Measurements from ENCODE around the gene LMNB1.

Gene LMNB1

DNA sequence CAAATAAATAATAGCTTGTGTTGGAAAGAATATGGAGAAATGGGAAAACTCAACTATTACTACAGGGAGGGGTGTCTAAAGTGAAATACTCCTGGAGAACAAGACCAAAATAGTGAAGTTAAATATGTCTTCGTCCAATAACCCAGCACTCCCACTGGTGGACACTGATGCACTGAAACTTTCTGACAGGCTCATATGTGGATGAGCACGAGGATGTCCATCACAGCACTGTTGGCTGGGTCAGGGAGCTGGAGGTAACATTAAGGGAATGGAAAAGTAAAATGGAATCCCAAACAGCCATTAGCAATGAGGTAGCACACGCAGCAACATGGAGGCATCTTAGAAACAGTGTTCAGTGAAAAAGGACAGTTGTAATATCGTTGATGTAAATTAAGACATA, 86.5 kb downstream of the LMNB1 start:
- DNase-seq: no peak

DNA sequence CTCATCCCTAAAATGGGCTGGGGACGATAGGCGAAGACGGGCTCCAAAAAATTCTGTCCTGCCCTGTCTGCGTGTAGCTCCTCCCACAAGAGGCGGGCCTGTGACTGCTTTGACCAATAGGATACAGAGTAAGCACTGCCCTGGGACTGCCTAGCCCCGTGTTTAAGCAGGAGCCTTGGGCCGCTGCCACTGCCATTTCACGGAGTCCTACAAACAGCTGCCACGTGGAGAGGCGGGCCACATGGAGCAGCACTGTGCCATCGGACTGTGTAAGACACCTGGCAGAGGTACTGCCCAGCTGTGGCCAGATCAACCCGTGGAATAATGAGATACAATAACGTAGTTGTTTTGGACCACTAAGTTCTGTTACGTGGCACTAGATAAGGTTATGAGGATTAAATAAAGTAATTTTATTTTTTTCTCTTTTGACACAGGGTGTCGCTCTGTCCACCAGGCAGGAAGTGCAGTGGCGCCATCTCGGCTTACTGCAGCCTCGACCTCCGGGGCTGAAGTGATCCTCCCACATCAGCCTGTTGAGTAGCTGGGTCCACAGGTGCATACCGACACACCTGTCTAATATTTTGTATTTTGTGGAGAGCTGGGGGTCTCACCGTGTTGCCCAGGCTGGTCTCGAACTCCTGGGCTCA, 87.2 kb downstream of the LMNB1 start:
- no peak for DNase-seq

DNA sequence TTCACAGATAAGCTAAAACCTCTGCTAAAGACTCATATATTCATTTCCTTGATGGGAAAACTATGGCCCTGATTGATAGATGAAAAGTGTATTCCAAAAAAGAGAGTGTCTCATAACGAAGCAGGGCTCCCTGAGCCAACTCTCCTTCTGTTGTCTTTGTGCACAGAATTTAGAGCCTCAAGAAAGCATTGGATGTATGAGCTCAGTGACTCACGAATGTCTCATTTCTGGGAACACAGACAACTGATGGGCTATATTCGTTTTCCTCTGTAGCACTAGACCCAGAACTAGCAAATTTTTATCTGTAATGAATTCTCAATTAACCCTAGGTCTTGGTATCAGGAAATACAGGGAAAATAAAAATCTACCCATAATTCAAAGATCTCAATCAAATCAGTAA, 88.4 kb downstream of the LMNB1 start:
- peak; percentile 17 for DNase-seq

DNA sequence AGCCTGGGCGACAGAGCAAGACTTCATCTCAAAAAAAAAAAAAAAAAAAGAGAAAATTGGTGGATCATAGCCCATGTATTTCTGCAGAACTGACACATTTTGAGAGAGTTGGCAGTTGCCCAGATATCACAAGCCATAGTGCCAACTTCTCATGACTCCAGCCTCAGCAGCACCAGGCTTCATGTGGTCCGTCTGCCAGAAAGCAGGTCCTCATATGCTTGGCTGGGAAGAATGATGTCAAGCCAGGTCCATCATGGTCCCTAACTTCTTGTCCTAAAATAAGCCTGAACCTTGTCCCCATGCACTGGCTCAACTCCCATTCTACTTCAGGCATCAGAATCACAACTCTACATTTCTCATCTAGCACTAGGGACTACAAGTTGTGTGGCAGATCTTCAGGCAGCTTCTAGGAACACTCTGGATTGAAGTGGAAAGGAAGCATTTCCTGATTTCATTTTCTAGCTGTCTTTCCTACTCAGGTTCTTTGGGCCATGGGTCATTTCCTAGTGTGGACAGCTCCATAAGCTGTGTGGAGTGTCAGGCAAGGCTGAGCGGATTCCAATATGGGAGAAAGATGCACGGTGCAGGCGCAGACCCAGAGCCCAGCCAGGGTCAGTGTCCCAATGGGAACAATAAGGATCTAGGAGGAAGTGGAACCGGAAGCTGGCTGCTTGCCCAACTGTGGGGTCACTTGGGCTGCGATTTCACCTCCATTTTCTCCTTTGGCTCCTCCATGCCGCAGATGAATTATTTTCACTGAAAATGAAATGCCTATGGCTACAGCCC, 90.1 kb downstream of the LMNB1 start:
- no peak for DNase-seq

DNA sequence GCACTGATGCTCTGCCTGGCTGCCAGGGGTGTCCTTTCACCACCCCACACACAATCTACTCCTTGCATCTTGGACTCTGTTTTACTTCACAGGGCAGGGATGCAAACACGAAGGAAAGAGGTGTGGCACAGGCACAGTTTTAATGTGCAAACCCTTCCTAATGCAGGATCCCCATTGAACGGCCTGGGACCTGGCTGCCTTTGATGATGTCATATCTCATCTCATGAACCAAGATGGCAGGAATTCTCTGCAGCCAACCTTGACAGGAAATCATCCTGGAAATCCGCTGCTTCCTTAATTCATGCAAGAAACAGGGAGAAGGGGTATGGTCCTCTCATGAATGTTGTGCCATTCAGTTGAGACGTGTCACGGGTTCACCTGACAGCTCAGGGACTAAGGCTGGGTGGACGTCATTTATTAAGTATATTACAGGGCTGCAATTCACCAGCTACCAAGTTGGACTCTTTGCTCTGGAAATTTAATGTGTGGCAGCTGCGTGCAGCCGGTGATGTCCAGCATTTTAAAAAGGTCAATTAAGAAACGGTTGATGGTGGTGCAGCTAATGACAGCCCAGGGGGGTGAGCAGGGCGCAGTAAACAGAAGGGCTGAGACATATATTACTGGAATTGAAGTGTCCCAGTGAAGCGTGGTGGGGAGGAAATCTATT, 91.5 kb downstream of the LMNB1 start:
- no peak for DNase-seq

DNA sequence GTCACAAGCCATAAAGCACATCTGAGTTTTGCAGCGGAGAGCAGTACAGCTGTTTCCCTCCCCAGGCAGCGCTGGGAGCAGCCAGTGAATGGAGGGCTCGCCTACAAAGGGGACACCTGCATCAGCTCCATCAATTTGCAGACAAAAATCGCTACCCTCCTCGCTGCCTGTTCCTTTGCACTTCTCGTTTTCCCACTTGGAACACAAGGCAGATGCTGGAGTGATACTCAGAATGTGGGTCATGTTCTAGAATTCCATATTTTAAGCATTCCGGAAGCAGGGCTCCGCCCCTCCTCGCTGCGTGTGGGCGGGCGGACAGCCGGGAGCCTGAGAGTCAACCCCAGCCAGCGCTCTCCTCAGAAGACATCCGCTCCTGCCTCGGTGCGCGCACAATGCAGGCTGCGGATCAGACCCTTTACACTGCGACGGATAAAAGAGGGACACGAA, 92.1 kb downstream of the LMNB1 start:
- DNase-seq: no peak

DNA sequence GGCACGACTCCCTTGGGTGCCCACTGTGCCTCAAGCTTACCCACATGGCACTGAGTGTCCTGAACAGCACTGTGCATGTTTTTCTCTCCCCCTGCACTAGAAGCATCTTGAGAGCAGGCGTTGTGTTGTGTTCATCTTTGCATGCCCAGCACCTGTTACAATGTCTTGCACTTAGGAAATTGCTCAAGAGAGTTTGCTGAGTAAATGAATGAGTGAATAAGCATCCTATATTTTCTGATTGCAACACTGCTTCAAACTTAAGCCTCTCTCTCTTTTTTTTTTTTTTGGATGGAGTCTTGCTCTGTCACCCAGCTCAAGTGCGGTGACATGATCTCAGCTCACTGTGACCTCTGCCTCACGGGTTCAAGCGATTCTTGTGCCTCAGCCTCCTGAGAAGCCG, 94.5 kb downstream of the LMNB1 start:
- DNase-seq: no peak

DNA sequence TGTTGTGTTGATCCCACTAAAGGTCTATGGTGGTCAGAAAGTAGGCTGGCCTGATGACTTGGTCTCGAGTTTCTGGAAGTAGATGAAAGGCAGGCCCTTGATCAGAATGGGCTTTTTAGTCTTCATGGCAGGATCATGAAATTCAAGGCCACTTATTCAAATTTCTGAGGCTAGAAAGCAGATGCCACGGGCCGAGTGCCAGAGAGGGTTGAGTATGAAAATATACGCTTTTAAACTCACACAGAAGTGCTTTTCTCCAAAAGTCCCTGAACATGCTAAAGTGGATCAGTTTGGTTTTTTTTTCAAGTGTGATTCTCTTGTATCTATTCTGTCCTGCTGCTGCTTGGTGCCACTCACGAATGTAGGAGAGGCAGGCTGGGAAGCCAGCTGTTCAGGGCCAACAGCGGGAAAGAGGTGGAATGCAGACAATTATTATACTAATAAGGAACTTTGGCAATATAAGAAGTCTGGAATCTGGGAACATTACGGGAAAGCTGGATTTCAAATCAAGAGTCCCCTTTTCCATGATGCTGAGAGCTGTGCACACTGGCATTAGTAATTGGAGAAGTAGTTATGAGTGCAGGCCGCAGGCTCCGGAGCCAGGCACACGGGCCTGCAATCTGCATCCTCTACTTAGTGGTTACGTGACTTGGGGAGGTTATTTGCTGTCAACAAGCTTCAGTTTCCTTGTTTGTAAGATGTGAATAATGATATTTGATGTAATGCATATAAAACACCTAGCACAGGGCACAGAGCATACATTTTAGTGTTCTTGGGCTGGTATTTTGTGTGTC, 95.8 kb downstream of the LMNB1 start:
- no peak for DNase-seq

DNA sequence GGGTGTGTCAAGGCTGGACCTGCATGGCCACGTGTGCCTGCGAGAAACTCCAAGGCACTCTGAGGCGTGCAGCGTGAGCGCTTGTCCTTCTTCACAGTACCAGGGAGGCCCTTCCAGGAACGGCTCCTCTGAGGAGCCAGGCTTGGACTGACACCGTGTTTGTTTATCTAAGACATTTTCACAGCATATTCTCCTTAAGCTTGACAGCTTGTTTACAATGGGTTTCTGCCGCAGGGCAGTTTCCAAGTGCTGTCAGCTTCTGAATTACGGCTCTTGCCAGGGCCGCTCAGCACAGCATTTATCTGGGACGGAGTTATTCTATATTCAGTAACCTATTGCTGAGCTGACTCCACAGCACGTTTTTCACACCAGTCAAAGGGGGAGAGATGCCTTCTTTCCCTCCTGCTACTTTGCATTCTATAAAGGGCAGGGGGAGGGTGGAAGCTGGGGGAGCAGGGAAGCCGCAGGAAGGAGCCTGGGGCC, 98.4 kb downstream of the LMNB1 start:
- DNase-seq: no peak

DNA sequence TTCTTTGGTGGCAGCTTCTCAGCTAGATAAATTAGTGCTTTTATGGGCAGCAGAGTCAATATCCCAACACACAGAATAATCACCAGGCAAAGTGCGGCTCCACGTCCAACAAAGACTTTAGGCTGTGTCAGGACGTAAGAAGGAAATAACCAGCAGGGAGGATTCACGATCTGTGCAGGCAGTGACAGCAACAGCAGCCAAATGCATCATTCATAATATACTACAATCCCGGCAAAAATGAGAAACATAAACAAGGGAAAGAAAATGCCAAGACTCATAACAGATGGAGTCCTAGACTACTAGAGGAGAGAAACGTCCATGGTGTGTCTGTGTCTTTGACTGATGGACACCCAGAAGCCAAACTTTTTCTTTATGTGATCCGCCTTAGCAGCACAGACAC, 100.7 kb downstream of the LMNB1 start:
- no peak for DNase-seq

DNA sequence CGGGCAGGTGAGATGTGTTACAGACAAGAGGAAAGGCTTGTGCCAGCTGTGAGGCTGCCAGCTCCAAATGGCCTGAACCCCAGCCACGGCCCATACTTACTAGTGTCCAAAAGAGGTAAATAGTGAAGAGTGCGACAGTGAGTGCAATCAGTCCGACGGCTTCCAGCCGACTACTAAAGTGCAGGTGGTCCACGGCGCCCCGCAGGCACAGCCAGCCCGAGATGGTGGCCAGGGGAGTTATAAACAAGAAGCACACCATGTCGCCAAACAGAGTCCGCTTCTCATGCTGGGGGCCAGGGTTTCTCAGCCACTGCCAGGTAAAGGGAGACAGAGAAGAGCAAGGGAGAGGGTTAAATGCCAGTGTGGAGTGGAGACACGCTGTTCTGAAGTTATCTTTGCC, 101.1 kb downstream of the LMNB1 start:
- DNase-seq: no peak

DNA sequence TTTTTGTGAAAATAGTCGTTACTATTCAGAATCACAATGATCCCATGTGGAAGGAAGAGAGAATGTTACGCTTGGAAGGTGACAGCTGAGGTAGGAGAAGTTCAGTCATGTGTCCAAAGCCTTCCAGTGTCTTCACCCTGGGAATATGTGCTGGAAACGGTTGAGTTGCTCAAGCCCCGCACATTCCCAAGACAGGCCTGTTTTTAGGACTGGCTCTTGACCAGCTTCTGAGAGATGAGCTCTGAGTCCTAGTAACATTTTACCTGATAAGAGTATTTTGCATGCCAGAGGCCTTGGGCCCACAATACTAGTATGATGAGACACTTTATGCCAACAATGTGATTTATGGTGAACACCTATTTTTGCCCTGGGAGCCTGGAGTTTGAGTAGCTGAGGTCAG, 101.7 kb downstream of the LMNB1 start:
- no peak for DNase-seq

DNA sequence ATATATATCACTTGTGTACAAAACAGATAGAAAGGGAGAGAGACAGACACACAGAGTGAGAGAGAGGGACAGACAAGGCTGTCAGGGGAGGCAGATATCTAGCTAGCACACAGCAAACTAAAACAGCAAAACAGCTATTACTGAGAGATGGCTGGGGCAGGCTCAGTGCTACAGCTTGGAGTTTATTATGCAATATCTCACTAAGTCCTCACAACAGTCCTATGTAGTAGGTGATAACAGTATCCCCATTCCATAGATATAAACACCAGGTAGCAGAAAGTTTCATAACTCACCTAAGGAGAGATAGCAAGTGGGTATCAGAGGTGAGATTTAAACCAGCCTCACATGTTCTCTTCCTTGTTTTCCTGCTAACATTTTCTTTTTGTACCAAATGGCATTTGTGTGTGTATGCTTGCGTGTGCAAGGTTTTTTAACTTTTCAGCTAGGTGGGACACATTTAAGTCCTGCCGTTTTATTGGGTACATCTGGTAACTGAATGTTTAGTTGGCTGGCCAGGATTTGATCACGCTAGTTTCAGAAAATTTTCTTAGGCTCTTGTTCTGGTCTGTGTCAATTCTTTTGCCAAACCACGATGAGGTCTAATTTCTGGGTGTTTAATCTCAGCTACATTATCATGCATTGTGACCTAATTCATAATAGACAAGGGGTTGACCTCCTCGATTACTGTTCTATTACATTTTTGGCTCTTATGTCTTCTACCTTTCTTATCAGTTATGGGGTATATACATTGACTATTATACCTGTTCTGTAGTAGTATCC, 105.1 kb downstream of the LMNB1 start:
- no peak for DNase-seq

DNA sequence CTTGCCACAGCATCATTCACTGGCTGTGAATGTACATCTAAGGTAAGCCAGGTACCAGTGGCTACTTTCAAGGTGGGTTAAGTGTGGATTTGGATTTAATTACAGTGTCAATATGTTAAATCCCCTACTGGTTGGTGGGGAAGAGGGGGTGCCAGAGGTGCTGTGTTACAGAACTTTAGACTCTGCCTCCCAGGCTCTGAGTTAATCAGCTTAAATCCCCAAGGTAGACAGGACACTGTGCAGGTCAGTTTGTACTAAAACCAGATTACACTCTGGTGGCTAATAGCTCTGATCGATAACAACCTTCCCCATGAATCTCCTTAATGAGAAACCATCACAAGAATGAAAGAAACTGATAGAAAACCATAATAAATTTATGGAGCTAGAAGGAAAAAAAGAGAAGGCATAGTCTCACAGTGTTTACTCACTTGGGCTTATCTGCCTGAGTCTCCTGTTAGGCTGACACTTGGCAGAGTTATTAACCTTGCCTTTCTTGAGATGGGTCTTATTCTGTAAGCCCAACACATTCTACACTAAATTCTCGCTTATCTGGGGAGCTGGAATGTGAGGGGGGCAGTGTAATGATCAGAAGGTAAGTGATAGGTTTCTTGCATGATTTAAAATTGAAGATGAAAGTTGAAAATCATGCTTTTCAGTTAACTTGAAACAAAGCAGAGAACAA, 106.8 kb downstream of the LMNB1 start:
- no peak for DNase-seq

DNA sequence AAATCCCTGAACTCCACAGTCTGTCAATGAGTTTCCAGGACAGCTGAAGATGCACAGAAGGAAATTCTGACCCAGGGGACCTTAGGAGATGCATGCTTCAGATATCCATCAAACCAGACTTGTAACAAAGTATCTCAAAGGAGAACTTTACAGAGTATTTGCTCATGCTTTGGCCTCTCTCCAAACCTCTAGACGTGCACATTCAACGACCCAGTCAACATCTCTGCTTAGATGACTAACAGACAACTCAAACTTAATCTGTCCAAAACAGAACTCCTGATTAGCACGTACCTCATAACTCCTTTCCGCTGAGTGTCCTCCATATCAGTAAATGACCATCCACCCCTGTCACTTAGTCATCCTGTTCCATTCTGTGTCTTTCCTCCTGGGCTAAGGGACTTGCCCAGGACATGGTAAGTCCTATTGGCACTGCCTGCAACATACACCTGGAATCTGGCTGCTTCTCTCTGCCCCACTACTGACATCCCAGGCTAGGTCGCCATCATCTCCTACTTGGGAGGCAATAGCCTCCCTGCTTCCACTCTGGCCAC, 107.4 kb downstream of the LMNB1 start:
- DNase-seq: peak; percentile 66
